ENCODE data around the gene NRG2.

- TF ChIP-seq SMC3 (IDR thresholded peaks at IDR 0.05; ENCODE audit: low read depth, low read length): no peak
- TF ChIP-seq POLR2A (IDR thresholded peaks at IDR 0.05; ENCODE audit: low read depth, low read length): no peak
- TF ChIP-seq BHLHE40 (IDR thresholded peaks at IDR 0.05; ENCODE audit: low read depth, low read length): no peak
- TF ChIP-seq, protein P1, sequence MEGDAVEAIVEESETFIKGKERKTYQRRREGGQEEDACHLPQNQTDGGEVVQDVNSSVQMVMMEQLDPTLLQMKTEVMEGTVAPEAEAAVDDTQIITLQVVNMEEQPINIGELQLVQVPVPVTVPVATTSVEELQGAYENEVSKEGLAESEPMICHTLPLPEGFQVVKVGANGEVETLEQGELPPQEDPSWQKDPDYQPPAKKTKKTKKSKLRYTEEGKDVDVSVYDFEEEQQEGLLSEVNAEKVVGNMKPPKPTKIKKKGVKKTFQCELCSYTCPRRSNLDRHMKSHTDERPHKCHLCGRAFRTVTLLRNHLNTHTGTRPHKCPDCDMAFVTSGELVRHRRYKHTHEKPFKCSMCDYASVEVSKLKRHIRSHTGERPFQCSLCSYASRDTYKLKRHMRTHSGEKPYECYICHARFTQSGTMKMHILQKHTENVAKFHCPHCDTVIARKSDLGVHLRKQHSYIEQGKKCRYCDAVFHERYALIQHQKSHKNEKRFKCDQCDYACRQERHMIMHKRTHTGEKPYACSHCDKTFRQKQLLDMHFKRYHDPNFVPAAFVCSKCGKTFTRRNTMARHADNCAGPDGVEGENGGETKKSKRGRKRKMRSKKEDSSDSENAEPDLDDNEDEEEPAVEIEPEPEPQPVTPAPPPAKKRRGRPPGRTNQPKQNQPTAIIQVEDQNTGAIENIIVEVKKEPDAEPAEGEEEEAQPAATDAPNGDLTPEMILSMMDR (conservative IDR thresholded peaks at IDR 0.05; ENCODE audit: low read depth, low read length): no peak
- no peak for TF ChIP-seq MXI1 (IDR thresholded peaks at IDR 0.05; ENCODE audit: borderline replicate concordance, low read depth, low read length)
- TF ChIP-seq RCOR1 (IDR thresholded peaks at IDR 0.05; ENCODE audit: insufficient replicate concordance, low read length): no peak
- TF ChIP-seq CEBPB (IDR thresholded peaks at IDR 0.05; ENCODE audit: low read depth, low read length): no peak
- TF ChIP-seq MAFK (IDR thresholded peaks at IDR 0.05; ENCODE audit: low read depth, low read length): no peak
- TF ChIP-seq RFX5 (IDR thresholded peaks at IDR 0.05; ENCODE audit: low read depth, low read length): no peak
These were observed 24.6 kb downstream of the NRG2 start for GRCh38 chr5:140018517-140018916.

Measured in IMR-90 (cell line).